PC-3 (cell line): Measurements from ENCODE around the gene FAM107A. TPM values are rescaled to one million over a fixed set of nuclear protein-coding genes. Genes with fewer than 3 reads are reported as not detected.

Source experiments
- ATAC-seq: fragments of 200-7000 bp; cut with Tn5 transposase; 2 replicates; pipeline ENCODE4 v1.9.1; 2020; ENCODE audit warnings: mild to moderate bottlenecking, moderate library complexity
- BruUV-seq: library from RNA; stranded (reverse); fragments of 400-500 nt; replicated peaks from 2 replicates; lab custom pipeline; 2021; lab: Mats Ljungman, UMichigan
- CTCF ChIA-PET: fragments of 300-600 bp; sonication (Branson Sonifier 250); formaldehyde crosslinking; loops from one replicate; lab custom pipeline; 2022; ENCODE audit warnings: antibody characterized with exemption; lab: Charles Lee
- POLR2A ChIA-PET: fragments of 300-600 bp; sonication (Branson Sonifier 250); formaldehyde crosslinking; loops from one replicate; lab custom pipeline; 2022; ENCODE audit warnings: antibody characterized with exemption; ENCODE audit not compliant: unreplicated experiment; lab: Charles Lee
- DNase-seq: peaks from one replicate; pipeline ENCODE4 v3.0.0-alpha.2; 2015
- H2AFZ ChIP-seq: fragments of 300-600 bp; sonication (generic); 2 replicates; pipeline ENCODE4 v1.6.0; 2016; ENCODE audit warnings: antibody characterized with exemption, low read length
- H3F3A ChIP-seq: fragments of 300-600 bp; sonication (generic); one replicate; pipeline ENCODE4 v1.6.0; 2017; ENCODE audit warnings: antibody characterized with exemption, low read length, control low read depth, mild to moderate bottlenecking; ENCODE audit not compliant: unreplicated experiment
- H3K27ac ChIP-seq: fragments of 300-600 bp; sonication (generic); 2 replicates; pipeline ENCODE4 v1.5.1; 2016; ENCODE audit warnings: mild to moderate bottlenecking, low read length
- H3K27me3 ChIP-seq: fragments of 300-600 bp; sonication (generic); 2 replicates; pipeline ENCODE4 v1.6.1; 2016; ENCODE audit warnings: low read length, mixed read lengths
- H3K36me3 ChIP-seq: fragments of 300-600 bp; sonication (generic); 2 replicates; pipeline ENCODE4 v1.6.1; 2016; ENCODE audit warnings: low read depth, mixed run types, low read length, mixed read lengths
- H3K4me1 ChIP-seq: fragments of 300-600 bp; sonication (generic); 2 replicates; pipeline ENCODE4 v1.5.1; 2016; ENCODE audit warnings: low read length; ENCODE audit not compliant: insufficient read depth
- H3K4me2 ChIP-seq: fragments of 300-600 bp; sonication (generic); 2 replicates; pipeline ENCODE4 v1.6.0; 2016; ENCODE audit warnings: low read length
- H3K4me3 ChIP-seq: fragments of 300-600 bp; sonication (generic); 2 replicates; pipeline ENCODE4 v1.5.1; 2016; ENCODE audit warnings: mild to moderate bottlenecking, low read length, mixed read lengths
- H3K79me2 ChIP-seq: fragments of 300-600 bp; sonication (generic); 2 replicates; pipeline ENCODE4 v1.6.1; 2017; ENCODE audit warnings: low read length, mixed read lengths
- H3K9ac ChIP-seq: fragments of 300-600 bp; sonication (generic); 2 replicates; pipeline ENCODE4 v1.6.0; 2016; ENCODE audit warnings: mild to moderate bottlenecking, low read length
- H3K9me2 ChIP-seq: fragments of 300-600 bp; sonication (generic); replicated peaks from 2 replicates; pipeline ENCODE4 v1.6.1; 2016; ENCODE audit warnings: mixed run types, low read length, mixed read lengths
- H3K9me3 ChIP-seq: fragments of 300-600 bp; sonication (generic); 2 replicates; pipeline ENCODE4 v1.6.1; 2016; ENCODE audit warnings: low read length, mixed read lengths
- H4K20me1 ChIP-seq: fragments of 300-600 bp; sonication (generic); 2 replicates; pipeline ENCODE4 v1.6.1; 2016; ENCODE audit warnings: low read length, mixed read lengths
- EZH2 ChIP-seq: fragments of 300-600 bp; sonication (generic); IDR thresholded peaks from one replicate; pipeline ENCODE4 v1.6.1; 2017; ENCODE audit warnings: antibody characterized with exemption, mild to moderate bottlenecking, low read length; ENCODE audit not compliant: unreplicated experiment
- EZH2phosphoT487 ChIP-seq: fragments of 300-600 bp; sonication (generic); IDR thresholded peaks from 2 replicates; pipeline ENCODE4 v1.6.1; 2018; ENCODE audit warnings: mild to moderate bottlenecking, antibody characterized with exemption, low read length, borderline replicate concordance
- intact Hi-C: fragments of 100-400 bp; cut with micrococcal nuclease; formaldehyde crosslinking; loops from 2 replicates; pipeline ENCODE4 v1.9.0; 2023
- total RNA-seq: library from RNA; depleted of rRNA; stranded (reverse); fragments of >200 nt; gene quantifications from 2 replicates; pipeline ENCODE4 v1.2.3, GENCODE V29; 2014
- TF ChIP-seq, protein P1 (sequence below): fragments of 300-600 bp; sonication (generic); conservative IDR thresholded peaks from 2 replicates; pipeline ENCODE4 v1.5.1; 2017; ENCODE audit warnings: antibody characterized with exemption, low read depth, mild to moderate bottlenecking, low read length

The FAM107A gene
- total RNA-seq, 1 experiment from 2014 or later: 0.07 TPM

DNA sequence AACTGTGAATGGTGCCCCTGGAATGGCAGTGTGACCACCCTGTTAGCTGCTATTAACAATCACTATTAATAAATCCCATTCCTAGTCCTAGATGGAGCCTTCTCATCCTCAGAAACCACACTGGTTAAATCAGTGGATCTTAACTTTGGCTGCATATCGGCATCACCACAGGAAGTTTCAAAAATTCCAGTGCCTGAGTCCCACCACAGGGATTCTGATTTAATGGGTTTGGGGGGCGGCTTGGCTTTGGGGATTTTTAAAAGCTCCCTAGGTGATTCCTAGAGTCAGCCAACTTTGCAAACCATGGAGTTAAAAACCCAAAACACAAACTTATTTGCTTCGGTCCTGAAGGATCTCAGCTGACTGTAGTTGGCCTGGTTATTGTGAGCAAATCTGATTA lies 3.1 kb downstream of the FAM107A start:
- Histone ChIP-seq H3K4me1 (peaks cover under 1% of the 10 kb centered on the region; the same call in 1 of the 2 replicates), H3K36me3 (no peaks in the 10 kb centered on the region), H3K4me2 (no peak overlapping the region), H3K27me3 (no peaks in the 10 kb centered on the region), H3K79me2 (no peaks in the 10 kb centered on the region), H4K20me1 (no peaks in the 10 kb centered on the region), H3F3A (no peaks in the 10 kb centered on the region), H2AFZ (no peak overlapping the region), H3K9ac (no peak overlapping the region), H3K27ac (no peak overlapping the region), H3K9me3 (no peaks in the 10 kb centered on the region), H3K4me3 (no peak overlapping the region), H3K9me2 (no peaks in the 10 kb centered on the region)
- intact Hi-C loops: no loop called here
- BruUV-seq: no TSS peak
- DNase-seq: no peak
- ChIA-PET CTCF (no interaction called here), POLR2A (no interaction called here)
- TF ChIP-seq EZH2: no peak
- TF ChIP-seq, protein P1, sequence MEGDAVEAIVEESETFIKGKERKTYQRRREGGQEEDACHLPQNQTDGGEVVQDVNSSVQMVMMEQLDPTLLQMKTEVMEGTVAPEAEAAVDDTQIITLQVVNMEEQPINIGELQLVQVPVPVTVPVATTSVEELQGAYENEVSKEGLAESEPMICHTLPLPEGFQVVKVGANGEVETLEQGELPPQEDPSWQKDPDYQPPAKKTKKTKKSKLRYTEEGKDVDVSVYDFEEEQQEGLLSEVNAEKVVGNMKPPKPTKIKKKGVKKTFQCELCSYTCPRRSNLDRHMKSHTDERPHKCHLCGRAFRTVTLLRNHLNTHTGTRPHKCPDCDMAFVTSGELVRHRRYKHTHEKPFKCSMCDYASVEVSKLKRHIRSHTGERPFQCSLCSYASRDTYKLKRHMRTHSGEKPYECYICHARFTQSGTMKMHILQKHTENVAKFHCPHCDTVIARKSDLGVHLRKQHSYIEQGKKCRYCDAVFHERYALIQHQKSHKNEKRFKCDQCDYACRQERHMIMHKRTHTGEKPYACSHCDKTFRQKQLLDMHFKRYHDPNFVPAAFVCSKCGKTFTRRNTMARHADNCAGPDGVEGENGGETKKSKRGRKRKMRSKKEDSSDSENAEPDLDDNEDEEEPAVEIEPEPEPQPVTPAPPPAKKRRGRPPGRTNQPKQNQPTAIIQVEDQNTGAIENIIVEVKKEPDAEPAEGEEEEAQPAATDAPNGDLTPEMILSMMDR: no peak
- no peak for TF ChIP-seq EZH2phosphoT487
- ATAC-seq: no peak

DNA sequence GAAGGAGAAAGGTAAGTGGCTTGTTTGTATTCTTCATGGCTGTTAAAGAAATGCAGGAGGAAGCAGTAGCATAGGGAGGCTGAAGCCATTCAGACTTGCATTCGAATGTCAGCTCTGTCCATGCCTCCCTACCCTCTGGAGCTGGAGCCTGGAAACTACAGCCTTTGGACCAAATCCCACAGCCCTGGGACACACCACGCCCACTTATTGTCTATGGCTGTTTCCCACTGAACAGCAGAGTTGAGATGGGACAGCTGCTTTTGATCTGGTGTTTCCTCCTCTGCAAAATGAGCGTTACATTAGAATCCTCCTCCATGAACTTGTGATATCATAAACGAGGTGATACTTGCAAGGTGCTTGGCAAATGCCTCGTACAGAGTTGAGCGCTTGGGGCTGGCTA lies 3.6 kb downstream of the FAM107A start:
- intact Hi-C loops: no loop called here
- no peak overlapping the region for H3K4me3 ChIP-seq
- ChIA-PET POLR2A (no interaction called here), CTCF (no interaction called here)
- H4K20me1 ChIP-seq: no peaks in the 10 kb centered on the region
- H2AFZ ChIP-seq: no peak overlapping the region
- H3K27ac ChIP-seq: no peak overlapping the region
- H3K79me2 ChIP-seq: no peaks in the 10 kb centered on the region
- H3F3A ChIP-seq: no peaks in the 10 kb centered on the region
- BruUV-seq: no TSS peak
- no peaks in the 10 kb centered on the region for H3K9me3 ChIP-seq
- H3K9ac ChIP-seq: no peak overlapping the region
- H3K9me2 ChIP-seq: no peaks in the 10 kb centered on the region
- no peaks in the 10 kb centered on the region for H3K36me3 ChIP-seq
- H3K27me3 ChIP-seq: no peaks in the 10 kb centered on the region
- TF ChIP-seq EZH2phosphoT487 (no peak), EZH2 (no peak)
- DNase-seq: no peak
- peaks cover 5% of the 10 kb centered on the region; the same call in 1 of the 2 replicates for H3K4me1 ChIP-seq
- H3K4me2 ChIP-seq: no peak overlapping the region
- ATAC-seq: no peak

DNA sequence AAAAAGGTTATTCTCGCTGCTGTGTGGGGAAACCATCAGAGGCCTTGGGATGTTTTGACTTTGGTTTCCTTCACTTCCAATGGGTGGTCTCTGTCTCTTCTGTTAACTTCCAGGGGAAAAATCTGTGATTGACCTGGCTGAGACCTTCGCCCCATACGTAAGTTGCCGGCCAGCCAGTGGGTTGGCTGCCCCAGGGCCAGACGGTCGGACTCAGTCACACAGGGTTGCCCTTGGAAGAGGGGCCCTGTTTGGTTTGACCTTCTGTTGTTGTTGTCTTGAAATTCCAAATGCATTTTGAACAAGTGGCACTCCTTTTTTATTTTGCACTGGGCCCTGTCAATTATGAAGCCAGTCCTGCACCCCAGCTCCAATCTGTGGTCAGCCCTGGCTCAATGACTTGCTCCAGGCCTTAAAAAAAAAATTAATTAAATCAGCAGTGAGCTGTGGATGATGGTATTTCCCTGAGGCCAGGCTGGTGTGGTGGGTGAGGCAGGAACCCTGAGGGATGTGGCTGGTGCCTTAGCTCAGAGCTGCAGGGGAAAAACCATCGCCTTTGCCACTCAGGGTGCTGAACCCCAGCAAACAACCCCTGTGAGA lies 4.5 kb downstream of the FAM107A start:
- POLR2A ChIA-PET: no interaction called here
- TF ChIP-seq EZH2phosphoT487 (no peak), EZH2 (no peak)
- TF ChIP-seq, protein P1: no peak
- Histone ChIP-seq H3K36me3 (no peaks in the 10 kb centered on the region), H3K9me2 (no peaks in the 10 kb centered on the region), H4K20me1 (no peaks in the 10 kb centered on the region), H3K27ac (no peak overlapping the region), H2AFZ (no peak overlapping the region), H3K79me2 (no peaks in the 10 kb centered on the region), H3K4me2 (no peak overlapping the region), H3K9me3 (no peaks in the 10 kb centered on the region), H3F3A (no peaks in the 10 kb centered on the region), H3K9ac (no peak overlapping the region), H3K4me1 (peaks cover 5% of the 10 kb centered on the region; the same call in 1 of the 2 replicates), H3K4me3 (no peak overlapping the region), H3K27me3 (no peaks in the 10 kb centered on the region)
- CTCF ChIA-PET: no interaction called here
- ATAC-seq: no peak
- no TSS peak for BruUV-seq
- DNase-seq: no peak
- intact Hi-C loops: no loop called here
